Kidney epithelial cell (primary cell): ENCODE data around the gene FLAD1. TPM values are rescaled to one million over a fixed set of nuclear protein-coding genes. Genes with fewer than 3 reads are reported as not detected.

Experiments used
- DNase-seq: peaks from one replicate; pipeline ENCODE4 v3.0.0-alpha.2; 2010; ENCODE audit warnings: low read depth
- H3K27me3 ChIP-seq: 2 replicates; pipeline ENCODE4 v1.6.0; 2011; ENCODE audit warnings: low read length; ENCODE audit not compliant: control insufficient read depth, insufficient read depth
- H3K36me3 ChIP-seq: 2 replicates; pipeline ENCODE4 v1.5.1; 2011; ENCODE audit warnings: low read length; ENCODE audit not compliant: control insufficient read depth, insufficient read depth
- H3K4me3 ChIP-seq: 2 replicates; pipeline ENCODE4 v1.5.1; 2011; ENCODE audit warnings: low read depth, mild to moderate bottlenecking, control low read depth, low read length
- total RNA-seq: library from RNA; depleted of rRNA; stranded (reverse); fragments of >200 nt; gene quantifications from 2 replicates; pipeline ENCODE4 v1.2.3, GENCODE V29; 2015
- TF ChIP-seq, protein P1 (sequence below): IDR thresholded peaks from 2 replicates; pipeline ENCODE4 v1.5.1; 2011; ENCODE audit warnings: mild to moderate bottlenecking, moderate library complexity, low read length, control low read depth, inconsistent platforms; ENCODE audit not compliant: insufficient read depth, poor library complexity, severe bottlenecking

FLAD1 gene
- total RNA-seq, 1 donor from 2014 or later: 53.0 TPM

DNA sequence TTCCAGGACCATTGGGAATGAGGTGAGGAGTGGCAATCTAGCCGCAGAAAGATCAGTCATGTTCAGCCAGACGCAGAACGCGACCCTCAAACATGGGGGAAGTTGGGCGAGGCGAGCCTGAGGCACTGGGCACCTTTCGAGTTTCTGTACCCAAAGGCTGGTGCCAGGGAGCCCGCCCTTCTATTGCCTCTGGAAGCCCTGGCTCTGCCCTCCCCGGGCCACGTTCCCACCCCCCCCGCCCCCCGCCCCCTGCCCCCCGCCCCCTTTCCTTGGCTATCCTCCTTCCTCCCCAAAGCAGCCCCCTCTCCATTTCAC, 17.2 kb downstream of the FLAD1 start:
- H3K36me3 ChIP-seq: no peaks in the 10 kb centered on the region
- no peaks in the 10 kb centered on the region for H3K27me3 ChIP-seq
- no peak for DNase-seq
- TF ChIP-seq, protein P1, sequence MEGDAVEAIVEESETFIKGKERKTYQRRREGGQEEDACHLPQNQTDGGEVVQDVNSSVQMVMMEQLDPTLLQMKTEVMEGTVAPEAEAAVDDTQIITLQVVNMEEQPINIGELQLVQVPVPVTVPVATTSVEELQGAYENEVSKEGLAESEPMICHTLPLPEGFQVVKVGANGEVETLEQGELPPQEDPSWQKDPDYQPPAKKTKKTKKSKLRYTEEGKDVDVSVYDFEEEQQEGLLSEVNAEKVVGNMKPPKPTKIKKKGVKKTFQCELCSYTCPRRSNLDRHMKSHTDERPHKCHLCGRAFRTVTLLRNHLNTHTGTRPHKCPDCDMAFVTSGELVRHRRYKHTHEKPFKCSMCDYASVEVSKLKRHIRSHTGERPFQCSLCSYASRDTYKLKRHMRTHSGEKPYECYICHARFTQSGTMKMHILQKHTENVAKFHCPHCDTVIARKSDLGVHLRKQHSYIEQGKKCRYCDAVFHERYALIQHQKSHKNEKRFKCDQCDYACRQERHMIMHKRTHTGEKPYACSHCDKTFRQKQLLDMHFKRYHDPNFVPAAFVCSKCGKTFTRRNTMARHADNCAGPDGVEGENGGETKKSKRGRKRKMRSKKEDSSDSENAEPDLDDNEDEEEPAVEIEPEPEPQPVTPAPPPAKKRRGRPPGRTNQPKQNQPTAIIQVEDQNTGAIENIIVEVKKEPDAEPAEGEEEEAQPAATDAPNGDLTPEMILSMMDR: no peak
- H3K4me3 ChIP-seq: peak overlapping the region; percentile 94

DNA sequence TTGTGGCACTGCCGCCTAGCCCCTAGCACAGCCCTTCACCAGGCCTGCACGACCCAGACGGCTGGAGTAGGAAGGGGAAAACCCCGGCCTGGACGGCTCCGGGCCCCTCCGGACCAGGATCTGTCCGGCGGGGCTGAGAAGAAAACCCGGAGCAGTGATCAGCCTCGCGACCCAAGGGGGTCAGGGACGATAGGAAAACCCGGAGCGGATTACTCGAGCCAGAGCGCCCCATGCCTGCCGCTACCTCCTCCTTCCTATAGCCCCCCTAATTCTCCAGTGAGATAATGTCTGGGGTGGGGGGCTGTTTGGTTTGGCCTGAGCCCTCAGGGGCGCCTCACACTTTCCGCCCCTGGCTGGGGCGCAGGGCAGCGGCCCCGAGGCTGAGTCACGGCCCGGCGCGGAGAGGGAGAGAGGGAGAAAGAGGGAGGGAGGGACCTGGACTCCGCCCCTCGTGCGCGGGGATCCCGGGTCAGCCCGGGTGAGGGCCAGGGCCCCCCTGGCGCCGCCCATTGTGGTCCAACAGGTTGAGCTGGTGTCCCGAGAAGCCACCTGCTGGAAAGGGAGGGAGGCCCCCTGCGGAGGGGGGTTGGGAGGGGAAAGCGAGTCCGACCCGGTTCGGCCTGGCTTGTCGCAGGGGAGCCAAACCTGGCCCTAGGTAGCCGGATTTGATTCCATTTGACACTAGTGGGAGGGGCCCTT, 17.7 kb downstream of the FLAD1 start:
- TF ChIP-seq, protein P1: peak; percentile 1
- H3K27me3 ChIP-seq: no peaks in the 10 kb centered on the region
- H3K36me3 ChIP-seq: no peaks in the 10 kb centered on the region
- DNase-seq: no peak
- H3K4me3 ChIP-seq: peak overlapping the region; percentile 94

DNA sequence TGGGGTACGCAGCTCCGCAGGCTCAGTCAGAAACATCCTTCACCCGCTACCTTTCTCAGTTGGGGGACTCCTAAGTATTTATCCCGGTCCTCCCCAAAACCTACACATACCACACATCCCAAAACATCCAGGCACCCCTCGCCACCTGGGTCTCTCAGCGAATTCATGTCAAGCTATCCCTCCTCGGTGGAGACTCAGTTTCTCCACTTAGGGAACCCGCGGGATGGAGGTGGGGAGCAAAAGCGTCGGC, 18.2 kb downstream of the FLAD1 start:
- Histone ChIP-seq H3K4me3 (peak overlapping the region; percentile 94), H3K36me3 (no peaks in the 10 kb centered on the region), H3K27me3 (no peaks in the 10 kb centered on the region)
- DNase-seq: no peak
- TF ChIP-seq, protein P1: no peak

DNA sequence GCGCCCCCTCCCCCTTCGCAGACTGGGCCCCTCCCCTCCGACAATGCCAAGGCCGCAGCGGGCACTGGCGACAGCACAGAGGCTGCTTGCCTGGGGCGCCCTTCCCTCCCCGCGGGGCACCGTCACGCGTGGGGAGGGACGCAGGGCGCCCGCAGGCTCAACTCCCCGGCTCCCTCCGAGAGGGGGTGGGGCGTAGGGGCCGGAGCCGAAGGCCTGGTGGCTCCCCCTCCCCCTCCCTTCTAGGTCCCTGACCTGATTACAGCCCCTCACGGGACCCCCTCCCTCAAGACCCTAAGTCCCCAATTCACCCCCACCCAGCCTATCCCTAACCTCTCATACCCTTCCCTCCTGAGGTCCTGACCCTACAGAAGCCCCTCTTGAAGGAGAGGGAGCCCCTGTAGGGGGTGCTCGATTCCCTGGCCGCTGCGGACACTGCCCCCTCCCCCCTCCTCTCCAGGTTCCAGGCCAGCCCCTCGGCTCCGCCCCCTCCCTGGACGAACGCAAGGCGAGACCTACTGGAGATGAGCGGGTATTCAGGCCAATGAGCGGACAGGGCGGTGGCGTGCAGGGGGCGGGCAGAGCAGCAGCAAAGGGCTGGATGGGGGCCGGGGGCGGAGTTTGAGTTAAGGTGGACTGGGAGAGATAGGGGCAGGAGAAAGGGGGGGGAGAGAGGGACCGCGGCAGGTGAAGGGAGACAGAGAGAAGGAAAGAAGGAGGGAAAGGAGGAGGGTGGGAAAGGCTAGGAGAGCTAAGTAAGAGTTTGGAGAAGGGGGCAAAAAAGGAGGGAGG, 18.7 kb downstream of the FLAD1 start:
- Histone ChIP-seq H3K36me3 (no peaks in the 10 kb centered on the region), H3K4me3 (peak overlapping the region; percentile 94), H3K27me3 (no peaks in the 10 kb centered on the region)
- TF ChIP-seq, protein P1: peak; percentile 76
- peak; percentile 94 for DNase-seq

DNA sequence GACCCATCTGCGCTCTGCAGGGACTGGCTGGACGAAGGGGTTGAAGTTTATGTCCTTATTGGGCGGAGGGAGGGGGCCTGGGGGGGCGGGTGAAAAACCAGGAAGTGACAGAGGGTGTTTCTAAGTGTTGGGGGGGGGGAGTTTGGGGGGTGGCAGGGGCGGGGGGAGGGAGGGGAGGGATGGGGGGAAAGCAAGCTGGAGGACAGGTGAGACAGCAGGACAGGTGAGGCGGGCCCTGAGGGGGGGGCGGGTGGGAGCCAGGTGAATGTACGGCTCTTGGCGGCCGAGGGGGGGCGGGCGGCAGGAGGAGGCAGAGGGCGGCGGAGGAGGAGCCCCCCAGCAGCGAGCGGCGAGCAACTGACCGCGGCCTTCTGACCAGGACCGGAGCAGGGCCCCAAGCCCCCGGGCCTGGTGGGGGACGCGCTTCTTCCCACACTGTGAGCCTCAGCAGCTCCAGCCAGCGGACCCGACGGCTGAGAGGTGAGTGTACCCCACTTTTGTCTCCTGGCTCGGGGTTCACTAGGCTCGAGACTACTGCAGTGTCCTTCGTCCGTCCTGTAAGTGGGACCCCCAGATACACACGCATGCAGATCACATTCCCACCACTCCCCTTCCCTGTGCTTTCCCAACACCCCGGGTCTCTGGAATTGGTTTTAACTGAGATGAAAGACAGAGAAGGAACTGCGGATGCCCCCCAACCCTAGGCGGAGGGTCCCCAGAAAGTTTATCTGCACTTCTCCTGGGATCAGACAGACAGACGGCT, 19.5 kb downstream of the FLAD1 start, which contains the start of gene ZBTB7B:
ZBTB7B (plus strand) TSS at position 339 of the 763 bp plus-strand sequence. CDS start 11,859 bp downstream, outside the sequence.
- H3K36me3 ChIP-seq: no peaks in the 10 kb centered on the region
- TF ChIP-seq, protein P1: no peak
- H3K4me3 ChIP-seq: peak within 1 kb of the TSS; percentile 94
- DNase-seq: no peak
- no peaks in the 10 kb centered on the region for H3K27me3 ChIP-seq
